Endothelial cell of hepatic sinusoid (primary cell): ENCODE results near the gene CADPS2.

ENCODE experiments used
- in situ Hi-C: cut with HindIII; loops from 2 replicates; pipeline ENCODE4 v1.10.0; 2017; ENCODE audit warnings: low sequenced_read_pairs

Gene CADPS2

GRCh38 chr7:122544463-122544862 lies 341.8 kb downstream of the CADPS2 start:
- in situ Hi-C loops = no loop called here

GRCh38 chr7:122543891-122544290 lies 342.4 kb downstream of the CADPS2 start:
- in situ Hi-C loops = no loop called here

DNA sequence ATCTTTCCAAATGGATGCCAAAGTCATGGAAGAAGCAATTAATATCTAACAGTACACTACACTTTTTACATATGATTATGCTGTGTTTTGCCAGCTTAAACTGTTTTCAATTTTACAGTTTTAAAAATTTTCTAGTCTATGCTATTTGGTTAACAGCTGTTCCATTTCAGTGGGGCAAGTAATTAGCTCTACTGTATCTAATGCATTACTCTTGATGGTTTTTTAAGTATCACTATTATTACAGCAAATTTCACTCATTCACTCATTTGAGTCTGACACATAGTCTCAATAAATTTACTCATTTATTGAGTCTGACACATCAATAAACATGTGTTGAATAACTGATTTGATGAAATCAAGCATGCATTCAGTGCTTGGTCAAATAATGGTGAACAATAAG lies 343.1 kb downstream of the CADPS2 start:
- in situ Hi-C loops = no loop called here

GRCh38 chr7:122535086-122535485 lies 351.2 kb downstream of the CADPS2 start:
- in situ Hi-C loops = no loop called here

DNA sequence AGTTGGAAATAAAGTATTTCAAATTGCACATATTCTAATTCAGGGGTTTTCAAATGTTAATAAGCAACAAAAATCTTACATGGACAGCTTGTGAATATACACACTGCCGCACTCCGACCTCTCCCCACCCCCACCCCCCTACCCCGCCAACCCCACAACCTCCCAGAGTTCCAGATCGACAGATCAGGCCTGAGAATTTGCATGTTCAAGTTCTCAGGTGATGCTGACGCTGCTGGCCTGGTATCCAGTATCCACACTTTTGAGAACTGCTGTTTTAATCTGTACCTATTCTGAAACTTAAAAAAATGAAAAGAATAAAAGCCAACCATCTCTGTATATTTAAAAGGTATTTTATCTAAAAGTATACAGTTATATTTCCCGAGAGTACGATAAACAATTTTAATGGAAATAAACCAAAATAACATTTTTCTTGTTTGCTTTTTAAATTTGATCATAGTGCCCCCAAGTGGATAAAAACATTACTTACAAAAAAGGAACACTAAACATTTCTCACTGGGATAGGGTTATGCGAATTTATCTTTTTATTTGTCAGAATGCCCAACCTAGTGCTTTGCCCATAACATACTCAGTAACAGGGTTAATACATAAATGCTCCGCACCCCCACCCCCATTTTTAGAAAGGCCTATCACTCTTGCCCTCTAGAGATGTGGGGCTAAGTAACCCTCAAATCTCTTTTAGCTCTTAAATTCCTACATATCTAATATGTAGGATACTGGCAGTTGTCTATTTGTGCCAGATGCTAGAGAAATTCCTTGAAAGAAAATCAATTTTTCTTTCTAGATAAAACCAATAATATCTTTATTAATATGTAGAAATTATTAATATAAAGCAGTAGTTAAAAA lies 353.6 kb downstream of the CADPS2 start:
- in situ Hi-C loops = no loop called here

DNA sequence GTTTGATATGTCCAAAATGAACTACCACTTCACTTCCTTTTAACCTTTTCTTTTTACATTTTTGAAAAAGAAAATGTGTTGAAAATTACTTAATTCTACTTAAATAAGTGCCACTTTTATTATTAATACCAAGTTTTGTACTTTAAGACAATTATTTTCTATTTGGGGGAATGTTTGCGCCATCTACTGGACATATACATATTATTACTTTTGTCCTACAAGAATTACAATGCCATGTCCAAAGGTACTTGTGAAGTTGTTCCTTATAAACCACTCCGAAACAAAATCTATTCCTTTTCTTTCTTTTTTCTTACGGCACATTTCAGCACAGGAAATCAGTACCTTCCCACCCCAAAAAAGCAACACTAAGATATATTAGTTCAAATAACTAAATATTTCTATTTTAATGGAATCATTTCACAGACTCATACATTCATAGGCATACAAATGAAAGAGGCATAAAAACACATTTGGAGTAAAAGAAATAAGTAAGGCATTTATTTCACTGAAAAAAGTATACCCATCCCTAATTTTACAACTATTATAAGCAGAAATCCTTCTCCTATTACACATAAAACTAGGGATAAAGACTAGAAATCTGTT lies 357.3 kb downstream of the CADPS2 start:
- in situ Hi-C loops = no loop called here

- in situ Hi-C loops = no loop called here
These were observed 360.9 kb downstream of the CADPS2 start for GRCh38 chr7:122525355-122525754.

DNA sequence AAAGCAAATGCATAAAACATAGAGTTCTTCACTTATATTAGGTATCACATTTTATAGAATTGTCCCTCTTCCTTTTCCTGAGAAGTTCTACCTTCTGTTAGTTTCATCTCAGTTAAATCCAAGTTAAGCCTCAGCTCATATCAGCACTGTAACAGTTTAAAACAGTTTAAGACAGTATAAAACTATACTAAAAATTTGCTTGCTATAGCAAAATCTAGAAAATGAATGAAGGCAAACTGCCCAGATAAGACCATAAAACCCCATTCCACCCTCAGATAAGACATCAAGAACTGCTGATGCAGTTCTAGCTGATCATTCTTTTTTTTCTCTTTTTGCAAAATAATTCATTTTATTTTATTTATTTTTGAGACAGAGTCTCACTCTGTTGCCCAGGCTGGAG lies 364.5 kb downstream of the CADPS2 start:
- in situ Hi-C loops = loop anchor here (25.0 kb wide), 1 partner anchor 309 kb away; no protein-coding TSS in a partner anchor

DNA sequence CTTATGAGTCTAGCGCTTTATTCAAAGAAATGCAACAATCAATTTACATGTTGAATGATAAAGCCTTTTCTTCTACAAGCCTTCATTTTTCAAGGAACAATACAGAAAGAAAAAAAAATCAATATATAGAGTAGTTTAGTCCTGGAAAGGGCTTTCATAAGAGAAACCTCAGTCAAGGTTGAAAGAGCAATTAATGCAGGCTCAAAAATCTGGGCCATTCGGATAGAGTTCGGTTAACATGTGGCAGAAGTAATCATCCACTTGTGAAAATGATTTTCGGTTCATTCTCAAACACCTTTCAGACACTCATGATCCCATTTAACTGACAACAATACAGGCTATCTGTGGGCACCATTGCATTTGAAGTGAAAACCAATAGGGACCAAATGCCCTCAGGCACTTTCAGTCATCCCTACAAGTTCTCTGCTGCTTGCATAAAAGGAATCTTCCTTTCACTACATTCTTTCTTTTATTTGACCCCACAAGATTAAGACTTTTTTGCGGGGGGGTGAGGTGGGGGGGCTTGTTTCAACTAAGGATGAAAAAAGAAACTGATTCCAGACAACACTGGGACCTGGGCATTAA lies 365.2 kb downstream of the CADPS2 start:
- in situ Hi-C loops = loop anchor here (25.0 kb wide), 1 partner anchor 309 kb away; no protein-coding TSS in a partner anchor

DNA sequence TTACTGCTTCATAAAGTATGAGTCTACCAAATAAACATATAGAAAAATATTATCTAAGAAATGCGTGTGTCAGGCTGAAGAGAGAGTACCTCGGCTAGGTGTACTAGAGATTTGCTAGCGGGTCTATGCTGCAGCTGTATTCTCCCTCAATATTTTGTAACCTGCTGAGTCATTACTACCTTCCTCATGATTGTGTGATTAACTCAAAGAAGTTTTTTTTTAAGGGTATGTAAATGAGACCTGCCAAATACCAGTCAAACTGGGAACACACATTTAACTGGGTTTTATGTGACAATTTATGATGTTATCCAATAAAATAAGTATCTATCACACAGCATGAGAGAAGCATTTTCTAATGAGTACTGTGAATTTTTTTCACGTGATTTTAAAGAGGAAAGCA lies 367.8 kb downstream of the CADPS2 start:
- in situ Hi-C loops = loop anchor here (10.0 to 25.0 kb wide), 2 partner anchors 306 to 434 kb away; no protein-coding TSS in a partner anchor

GRCh38 chr7:122517576-122517975 lies 368.7 kb downstream of the CADPS2 start:
- in situ Hi-C loops = loop anchor here (10.0 to 25.0 kb wide), 2 partner anchors 305 to 433 kb away; no protein-coding TSS in a partner anchor

DNA sequence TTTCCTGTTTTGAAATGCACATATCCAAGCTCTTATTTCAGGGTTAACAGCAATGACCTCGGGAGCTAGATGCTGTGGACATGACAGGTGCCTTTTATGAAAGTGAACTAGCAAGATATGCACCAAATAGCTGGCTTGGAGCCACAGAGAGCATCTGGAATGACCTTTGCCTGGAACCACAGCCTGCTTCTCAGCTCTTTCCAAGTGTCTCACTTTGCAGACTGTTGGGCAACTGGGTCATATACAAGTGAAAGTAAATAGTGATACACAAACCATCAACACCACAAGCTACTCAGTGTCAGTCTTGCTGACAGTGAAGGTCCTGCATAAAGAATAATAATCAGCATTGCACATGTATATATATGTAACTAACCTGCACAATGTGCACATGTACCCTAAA lies 370.9 kb downstream of the CADPS2 start:
- in situ Hi-C loops = loop anchor here (10.0 to 25.0 kb wide), 2 partner anchors 303 to 431 kb away; no protein-coding TSS in a partner anchor

DNA sequence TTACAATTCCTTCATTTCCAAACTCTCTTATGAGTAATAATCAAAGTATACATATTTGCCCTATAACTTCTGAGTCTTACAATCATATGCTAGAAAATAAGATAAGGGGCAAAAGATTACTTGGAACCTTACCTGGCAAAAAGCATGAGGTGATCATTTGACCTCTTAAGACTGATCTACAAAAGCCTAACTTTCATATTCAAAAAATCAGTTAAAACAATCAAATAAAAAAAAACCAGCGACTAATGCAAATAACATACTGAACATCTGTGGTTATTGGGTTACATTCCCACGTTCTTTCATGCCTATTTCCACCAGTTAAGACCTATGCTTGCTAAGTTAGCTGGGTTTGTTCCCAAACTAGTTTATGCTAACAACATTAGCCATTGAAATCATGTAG lies 375.0 kb downstream of the CADPS2 start:
- in situ Hi-C loops = loop anchor here (10.0 to 25.0 kb wide), 2 partner anchors 299 to 426 kb away; no protein-coding TSS in a partner anchor

DNA sequence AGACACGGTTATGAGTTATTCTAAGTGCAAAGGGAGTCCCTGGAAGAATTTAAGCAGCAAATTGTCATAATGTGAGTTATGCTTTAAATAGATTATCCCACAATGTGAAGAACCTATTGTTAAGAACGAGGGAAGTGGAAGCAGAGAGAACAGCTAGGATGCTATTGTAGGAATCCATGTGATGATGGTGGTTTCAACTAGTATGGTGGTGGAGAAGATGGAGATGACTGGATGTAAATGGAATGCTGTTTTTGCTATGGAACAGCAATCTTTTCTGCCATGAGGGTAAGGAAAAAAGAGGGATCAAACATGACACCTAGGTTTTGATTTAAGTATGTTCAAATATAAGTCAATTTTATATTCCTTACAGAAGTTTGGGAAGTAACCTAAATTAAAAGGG lies 378.7 kb downstream of the CADPS2 start:
- in situ Hi-C loops = loop anchor here (25.0 kb wide), 1 partner anchor 295 kb away; no protein-coding TSS in a partner anchor

DNA sequence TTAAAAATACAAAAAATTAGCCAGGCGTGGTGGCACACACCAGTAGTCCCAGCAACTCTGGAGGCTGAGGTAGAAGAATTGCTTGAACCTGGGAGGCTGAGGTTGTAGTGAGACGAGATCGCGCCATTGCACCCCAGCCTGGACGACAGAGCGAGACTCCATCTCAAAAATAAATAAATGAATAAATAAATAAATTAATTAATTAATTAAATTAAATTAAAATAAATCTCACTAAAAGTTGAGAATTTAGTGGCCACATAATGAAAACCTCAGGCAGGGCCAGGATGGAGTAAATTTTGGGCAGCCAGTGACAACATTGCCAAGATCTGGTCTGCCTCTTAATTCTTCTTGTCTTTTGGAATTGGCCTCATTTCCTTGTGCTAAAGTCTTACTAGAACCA lies 394.3 kb downstream of the CADPS2 start:
- in situ Hi-C loops = no loop called here

- in situ Hi-C loops = no loop called here
These were observed 398.0 kb downstream of the CADPS2 start for GRCh38 chr7:122488241-122488640.

GRCh38 chr7:122487131-122487530 lies 399.1 kb downstream of the CADPS2 start:
- in situ Hi-C loops = no loop called here

GRCh38 chr7:122485856-122486255 lies 400.4 kb downstream of the CADPS2 start:
- in situ Hi-C loops = no loop called here

DNA sequence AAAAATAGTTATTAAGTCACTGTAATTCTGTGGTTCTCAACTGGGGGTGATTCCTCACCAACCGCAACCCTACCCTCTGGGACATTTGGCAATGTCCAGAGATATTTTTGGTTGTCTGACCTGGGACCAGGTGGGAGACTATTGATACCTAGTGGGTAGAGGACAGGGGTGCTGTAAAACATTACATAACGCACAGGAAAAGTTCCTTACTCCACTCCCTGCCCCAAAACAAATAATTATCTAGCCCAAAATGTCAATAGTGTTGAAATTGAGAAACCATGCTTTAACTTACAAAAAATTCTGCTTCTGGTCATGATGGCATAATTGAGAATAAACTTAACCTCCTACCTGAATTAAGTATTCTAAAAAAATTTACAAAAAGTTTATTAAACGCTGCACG lies 404.0 kb downstream of the CADPS2 start:
- in situ Hi-C loops = no loop called here

GRCh38 chr7:122470859-122471258 lies 415.4 kb downstream of the CADPS2 start:
- in situ Hi-C loops = no loop called here

GRCh38 chr7:122468945-122469344 lies 417.3 kb downstream of the CADPS2 start:
- in situ Hi-C loops = no loop called here
